HG03060 (cell line): ENCODE results near the gene HSD3B2.

Experiments
- ATAC-seq: cut with Tn5 transposase; IDR thresholded peaks from one replicate; pipeline ENCODE4 v1.9.1; 2021; ENCODE audit warnings: low read depth, moderate number of reproducible peaks; ENCODE audit not compliant: unreplicated experiment

HSD3B2 gene

DNA sequence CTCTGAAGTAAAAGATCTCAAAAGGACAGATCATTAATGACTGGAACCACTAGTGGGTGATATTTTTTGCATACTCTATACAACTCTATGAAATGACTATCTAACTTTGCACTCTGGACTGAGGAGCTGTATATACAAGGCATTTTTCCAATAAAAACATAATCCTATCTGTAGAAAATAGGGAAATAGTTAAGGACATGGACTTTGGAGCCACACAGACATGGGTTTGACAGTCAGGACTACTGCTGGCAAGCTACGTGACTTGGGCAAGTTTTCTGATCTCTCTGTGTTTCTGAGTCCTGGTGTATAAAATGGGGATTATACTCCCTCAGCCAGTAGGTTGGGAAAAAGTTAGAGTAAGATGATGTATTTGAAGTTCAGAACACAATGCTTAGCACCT, 20.9 kb upstream of the HSD3B2 start:
- no peak for ATAC-seq

DNA sequence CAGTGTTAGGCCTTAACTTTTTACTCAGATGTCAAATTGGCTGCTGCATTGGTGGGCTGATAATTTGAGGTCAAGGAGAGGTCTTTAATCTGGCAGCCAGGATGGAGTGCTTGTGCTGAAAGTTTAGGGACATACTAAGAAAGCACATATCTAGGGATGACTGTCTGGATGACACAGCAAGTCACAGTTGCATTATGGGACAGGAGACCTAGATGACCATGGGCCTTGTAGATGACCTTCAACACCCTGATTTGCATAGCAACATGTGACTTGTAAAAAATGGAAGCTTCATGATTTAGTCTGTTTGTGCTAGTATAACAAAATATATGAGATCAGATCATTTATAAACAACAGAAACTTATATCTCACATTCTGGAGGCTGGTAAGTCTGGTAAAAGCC, 18.0 kb upstream of the HSD3B2 start:
- ATAC-seq = no peak

DNA sequence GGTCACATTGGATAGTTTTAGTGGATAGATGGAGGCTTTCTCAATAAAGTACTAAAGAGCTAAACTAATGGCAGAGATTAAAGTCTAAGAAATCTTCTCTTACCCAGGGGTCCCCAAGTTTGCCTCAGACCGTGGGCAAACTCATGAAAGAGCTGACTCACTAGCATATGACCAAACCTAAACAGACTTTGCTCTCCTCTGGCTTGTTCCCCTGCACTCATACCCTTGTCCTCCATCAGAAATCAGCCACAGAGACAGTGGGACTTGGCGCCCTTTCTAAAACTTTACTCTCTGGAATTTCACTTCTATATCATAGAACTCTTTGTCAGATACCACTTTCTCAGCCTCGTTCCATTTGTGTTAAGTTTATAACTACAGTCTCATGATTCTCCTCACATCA, 17.0 kb upstream of the HSD3B2 start:
- no peak for ATAC-seq

DNA sequence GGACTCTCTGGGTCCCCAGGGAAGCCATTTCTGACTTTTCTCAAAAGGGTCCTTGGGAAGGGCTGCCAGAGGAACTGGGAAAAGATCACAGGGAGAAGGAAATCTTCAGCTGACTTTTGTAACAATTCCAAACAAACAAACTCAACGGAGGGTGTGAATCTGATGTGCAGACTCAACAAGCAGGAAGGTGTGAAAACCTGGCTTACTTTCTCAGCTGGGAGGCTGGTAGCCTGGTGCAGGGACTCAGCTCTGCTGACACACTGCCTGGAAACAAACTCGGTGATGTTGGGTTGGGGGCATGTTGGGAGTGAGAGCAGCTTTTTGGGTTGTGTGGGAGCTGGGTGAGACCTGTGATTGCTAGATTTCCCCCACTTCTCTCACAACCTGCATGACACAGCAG, 10.2 kb upstream of the HSD3B2 start:
- no peak for ATAC-seq

DNA sequence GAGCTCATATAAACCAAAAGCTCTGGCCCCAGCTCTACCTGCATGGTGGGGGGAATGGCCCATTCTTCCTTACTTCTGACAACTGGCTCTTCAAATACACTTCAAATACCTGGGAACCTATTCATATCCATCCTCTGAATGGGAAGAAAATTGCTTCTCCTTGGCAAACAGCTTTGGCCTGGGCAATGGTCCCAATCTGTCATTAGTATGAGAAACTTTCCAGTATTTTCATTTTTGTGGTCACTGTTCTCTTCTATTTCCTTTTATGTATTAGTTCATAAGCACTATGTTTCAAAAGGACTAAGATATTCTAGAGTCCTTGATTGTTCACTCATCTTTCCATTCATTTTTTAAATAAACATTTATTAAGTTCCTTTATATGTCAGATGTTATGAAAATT, 5.2 kb upstream of the HSD3B2 start:
- no peak for ATAC-seq

DNA sequence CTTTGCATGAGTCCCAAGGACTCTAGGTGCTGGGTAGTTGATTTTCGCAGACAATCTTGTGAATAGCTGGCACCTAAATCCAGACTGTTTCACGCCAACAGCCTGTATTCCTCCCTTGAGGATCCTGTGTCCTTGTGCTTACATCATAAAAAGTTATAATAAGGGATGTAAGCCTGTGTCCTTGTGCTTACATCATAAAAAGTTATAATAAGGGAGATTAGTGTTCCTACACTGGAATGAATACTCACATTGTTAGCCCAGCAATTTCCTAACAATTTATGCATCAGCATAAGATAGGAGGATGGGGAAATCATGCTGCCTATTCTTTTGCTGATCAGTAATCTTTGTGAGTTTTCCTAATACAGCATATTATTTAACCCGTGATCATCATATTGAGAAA, 4.0 kb upstream of the HSD3B2 start:
- ATAC-seq = no peak

DNA sequence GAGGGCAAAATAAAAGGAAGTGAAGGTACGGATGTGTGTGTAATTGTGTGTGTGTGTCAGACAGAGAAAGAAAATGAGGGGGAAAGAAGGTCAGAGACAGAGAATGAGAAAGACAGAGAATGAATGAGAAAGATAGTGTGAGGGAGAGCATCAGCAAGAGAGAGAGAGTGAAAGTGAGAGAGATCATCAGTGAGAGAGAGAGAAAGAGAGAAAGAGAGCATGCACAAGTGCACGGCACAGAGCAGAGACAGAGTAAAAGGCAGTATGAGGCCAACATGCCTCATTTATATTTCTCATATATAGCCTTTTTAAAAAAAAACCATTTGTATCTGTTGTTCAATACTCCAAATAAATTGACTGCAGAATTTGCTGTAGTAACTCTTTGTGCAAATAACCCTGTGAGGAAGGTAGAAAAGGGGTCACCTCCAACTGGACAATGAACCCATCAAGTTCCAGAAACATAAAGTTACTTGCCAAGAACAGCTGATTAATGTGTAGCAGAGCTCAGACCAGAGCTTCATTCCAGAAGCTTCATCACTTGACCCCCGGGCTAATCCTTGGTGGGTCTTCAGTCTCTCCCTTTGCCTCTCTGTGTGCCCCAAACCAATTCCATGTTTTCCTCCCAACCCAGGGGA, 1.2 kb downstream of the HSD3B2 start:
- no peak for ATAC-seq

DNA sequence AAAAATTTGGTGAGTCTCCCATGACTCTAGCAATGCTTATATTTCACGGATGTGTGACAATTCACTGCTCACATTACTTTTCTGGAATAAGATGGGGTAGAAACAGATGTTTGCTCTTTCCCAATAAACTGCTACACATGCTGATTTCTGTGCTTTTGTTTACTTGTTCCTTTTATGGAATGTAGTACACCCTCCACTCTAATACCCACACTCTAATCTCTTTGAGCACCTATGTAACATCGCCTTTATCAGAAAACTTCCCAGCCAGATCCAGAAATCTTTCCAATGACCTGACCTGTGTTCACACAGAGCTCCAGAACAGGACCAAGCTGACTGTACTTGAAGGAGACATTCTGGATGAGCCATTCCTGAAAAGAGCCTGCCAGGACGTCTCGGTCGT, 4.2 kb downstream of the HSD3B2 start:
- no peak for ATAC-seq

DNA sequence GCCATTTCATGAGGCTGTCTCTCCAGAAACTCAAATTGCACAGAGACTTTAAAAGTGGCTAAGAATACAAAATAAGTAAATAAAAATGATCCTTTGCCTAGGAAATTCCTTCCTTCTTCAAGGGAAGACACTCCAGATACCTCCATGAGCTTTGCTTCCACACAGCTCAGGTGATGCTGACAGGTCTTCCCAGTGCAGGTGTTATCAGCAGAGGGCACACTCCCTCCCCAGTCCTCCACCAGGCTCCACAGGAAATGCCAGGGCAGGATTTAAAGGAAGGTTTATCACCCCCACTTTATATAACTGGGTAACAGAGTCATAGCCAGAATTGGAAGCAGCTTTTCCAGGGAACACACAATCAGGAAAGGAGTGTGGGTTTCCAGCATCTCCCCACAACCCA, 5.7 kb downstream of the HSD3B2 start:
- no peak for ATAC-seq

DNA sequence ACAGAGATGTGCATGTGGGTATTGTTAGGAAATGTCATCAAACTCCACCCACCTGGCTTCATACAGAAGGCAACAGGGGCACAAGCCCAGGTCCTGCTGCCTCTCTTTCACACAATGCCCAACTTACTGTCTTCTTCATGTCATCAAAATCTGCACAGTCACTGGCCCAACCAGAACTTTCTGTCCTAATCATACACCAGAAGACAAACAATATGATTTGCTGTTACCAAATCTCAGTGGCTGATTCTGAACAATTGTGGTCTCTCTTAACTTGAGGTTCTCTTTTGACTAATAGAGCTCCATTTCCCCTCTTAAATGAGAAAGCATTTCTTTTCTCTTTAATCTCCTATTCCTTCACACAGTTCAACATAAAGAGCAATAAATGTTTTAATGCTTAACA, 7.7 kb downstream of the HSD3B2 start:
- no peak for ATAC-seq

DNA sequence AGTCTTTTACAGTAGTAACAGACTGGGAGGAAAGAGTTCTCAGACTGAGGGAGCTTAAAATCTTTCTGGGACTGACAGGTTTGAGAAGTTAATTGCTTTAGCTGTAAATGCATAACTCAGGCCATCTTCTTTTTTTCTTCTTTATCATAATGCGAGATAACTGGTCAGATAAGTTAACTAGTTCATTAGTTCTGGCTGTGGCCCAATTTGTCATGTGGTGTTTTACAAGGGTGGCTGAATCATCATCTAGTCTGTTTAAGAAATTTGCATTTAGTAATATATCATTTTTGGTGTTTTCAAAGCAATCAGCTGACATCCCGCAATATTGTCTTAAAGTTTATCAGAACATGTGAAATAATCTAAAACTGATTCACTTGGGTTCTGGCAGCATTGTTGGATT, 14.0 kb downstream of the HSD3B2 start:
- no peak for ATAC-seq

DNA sequence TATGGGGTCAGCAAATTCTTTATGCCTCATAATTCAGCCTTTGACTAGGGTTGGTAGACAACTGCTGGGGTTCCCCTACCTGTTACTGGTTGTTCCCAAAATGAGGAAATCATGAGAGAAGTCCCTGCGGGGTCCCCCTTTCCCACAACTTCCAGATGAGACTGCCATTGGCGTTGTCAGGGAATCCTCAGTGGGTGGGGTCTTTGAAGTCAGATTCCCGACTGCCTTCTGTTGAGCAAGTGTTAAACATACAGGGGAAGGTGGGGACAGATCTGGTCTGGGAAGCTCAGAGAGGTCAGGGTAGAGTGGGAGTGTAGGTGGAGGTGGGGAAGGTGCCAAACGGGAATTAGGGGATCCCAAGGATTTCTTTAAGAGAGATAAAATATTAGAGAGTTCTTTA, 14.7 kb downstream of the HSD3B2 start:
- no peak for ATAC-seq

DNA sequence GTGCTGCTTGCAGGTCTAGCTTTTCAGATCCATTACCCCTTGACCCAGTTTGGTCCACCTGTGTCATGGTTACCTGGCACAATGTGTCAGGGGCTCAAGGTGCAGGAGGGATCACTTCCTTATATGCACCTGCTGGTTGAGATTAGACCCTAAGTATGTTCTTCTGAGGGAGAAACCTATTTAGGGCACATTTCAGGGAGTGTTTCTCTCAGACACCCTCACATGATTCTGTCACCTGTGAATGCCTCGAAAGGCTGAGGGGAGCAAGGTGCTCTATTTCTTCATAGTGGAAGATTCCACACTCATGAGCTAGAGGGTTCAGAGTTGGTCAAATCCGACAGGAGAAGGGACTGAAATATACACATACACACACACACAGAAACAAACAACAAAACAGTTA, 15.5 kb downstream of the HSD3B2 start:
- ATAC-seq = no peak

DNA sequence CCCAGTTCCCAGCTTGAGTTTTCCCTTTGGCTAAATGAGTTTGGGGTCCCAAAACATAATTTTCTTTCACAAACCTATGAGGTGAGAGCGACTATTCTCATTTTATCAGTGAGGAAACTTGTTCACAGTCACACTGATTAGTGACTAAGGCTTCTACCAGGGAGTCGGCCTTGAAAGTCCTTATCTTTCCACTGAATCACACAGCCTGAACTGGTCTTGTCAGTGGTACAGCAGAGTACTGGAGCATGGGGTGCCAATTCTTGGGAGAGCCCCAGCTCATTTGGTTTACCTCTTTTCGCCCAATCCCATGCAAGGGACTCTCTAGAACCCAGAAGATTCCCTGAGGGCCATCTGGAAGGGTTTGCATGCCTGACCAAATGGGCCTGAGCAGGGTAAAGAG, 16.9 kb downstream of the HSD3B2 start:
- ATAC-seq = no peak

DNA sequence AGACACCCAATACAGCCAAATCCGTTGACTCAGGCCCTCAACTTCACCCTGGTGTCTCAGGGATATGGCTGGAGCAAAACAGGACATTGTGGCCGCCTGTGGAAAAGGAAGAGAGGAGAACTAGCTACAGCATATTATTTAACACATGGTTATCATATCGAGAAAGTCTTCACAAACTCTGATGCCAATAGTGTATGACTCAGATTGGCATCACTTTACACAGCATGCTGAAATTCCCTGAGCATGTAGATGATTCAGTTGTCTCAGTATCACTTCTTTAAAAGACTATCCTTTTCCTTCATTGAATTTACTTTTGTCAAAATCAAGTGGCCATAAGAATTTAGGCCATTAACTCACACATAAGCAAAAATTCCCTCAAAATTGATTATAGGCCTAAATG, 20.1 kb downstream of the HSD3B2 start:
- no peak for ATAC-seq

DNA sequence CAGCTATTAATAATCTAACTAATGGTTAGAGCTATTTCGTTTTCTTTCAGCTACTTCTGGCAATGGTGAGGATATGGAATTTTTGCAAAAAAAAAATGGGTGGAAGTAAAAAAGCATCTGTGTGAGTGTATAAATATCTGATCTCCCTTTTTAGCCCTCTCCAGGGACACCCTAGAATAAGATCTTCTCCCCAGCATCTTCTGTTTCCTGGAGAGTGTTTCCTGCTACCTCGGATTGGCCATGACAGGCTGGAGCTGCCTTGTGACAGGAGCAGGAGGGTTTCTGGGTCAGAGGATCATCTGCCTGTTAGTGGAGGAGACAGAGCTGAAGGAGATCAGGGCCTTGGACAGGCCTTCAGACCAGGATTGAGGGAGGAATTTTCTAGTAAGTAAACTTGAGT, 23.8 kb downstream of the HSD3B2 start:
- ATAC-seq = no peak

DNA sequence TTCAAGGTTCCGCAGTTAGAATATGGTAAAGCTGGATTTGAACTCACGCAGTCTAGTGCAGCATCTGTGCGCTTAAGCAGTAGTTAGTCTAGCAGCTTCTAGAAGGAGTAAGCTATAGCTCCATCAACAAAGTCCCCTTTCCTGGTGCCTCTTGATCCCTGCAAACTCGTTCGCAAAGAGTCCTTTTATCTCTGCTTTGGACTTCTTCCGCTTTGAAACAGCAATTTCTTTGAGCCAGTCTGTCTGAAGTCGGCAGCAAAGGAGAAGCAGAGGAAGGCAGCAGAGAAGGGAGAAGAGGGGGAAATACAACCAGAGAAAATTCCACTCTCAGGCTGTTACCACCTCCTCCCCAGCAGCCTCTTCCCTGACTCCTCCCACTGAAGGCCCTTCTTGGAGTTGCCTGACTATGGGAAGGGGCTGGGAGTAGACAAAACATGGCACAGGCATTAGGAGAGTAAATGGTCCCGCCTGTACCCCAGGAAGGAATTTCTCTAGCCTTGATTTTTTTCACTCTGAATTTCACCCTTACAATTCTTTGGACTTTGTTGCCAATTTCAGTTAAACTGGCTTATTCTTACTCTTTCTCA, 25.9 kb downstream of the HSD3B2 start:
- no peak for ATAC-seq

DNA sequence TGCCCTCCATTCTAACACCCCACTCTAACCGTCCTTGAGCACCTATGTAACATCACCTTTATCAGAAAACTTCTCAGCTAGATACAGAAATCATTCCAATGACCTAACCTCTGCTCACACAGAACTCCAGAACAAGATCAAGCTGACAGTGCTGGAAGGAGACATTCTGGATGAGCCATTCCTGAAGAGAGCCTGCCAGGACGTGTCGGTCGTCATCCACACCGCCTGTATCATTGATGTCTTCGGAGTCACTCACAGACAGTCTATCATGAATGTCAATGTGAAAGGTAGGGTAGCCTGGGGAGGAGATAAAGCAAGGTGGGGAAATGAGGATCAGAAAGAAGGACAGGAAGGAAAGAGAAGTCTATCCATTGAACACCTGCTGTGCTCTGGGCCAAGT, 27.8 kb downstream of the HSD3B2 start:
- no peak for ATAC-seq

DNA sequence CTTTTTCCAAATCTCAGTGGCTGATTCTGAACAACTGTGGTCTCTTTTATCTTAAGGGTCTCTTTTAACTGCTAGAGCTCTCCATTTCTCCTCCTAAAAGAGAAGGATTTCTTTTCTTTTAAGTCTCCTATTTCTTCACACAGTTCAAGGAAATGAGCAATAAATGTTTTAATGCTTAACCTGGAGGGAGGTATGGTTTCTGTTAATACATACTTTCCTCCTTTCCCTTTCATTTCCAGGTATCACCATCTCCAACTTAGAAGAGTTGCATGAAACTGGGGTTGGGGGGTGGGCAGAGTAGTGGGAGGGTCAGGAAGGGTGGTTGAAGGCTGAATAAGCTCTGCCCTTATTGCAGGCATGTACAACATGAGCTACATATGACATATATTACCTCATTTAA, 31.4 kb downstream of the HSD3B2 start:
- no peak for ATAC-seq

DNA sequence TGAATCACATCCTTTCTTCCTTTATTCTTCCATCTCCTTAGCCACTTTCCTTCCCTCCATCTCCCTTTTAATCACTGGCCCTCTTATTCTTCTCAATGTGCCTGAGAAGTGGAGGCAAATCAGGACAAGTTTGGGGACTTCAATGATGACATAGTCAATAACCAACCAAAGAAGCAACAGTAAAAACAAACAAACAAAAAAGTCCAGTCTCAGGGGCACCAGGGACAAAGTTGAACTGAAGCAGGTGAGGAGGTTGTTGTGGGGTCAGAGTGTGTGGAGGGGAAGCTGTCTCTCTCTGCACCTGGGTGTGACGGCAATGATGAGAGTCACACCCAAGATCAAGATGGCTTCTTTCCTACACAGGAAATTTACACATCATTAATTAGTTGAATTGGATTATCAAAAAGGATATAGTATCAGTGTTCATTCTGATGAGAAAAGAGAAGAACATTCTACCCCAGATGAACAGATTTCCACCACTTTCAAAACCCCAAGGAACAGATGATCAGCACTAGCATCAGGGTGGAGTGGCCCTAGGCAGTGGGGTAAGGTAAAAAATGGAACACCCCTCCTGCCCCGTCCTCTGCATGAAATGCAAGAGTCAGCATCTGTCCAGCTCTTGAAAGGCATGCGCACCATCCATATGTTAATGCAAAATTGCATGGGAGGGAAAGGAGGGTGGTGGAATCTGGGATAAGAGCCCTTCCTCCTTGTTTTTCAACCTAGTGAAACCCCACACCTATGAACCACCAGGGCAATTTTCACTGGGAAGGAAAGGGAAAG, 32.6 kb downstream of the HSD3B2 start:
- no peak for ATAC-seq

DNA sequence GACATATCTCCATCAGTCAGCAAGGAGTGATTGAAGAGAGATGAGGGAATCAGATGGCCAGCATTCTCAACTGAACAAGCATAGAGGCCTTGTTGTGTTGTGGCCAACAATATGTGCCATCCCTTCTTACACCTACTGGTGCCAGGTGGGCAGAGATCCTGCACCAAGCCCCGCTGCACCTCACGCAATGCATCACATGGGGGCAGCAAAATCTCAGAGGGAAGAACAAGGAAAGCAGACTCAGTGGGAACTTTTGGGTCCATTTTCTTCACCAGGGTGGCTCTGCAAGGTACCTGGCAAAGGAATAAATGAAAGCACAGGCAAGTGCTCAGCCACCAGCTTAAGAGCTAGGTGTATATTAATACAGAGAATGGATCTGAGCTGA, 33.2 kb downstream of the HSD3B2 start:
- no peak for ATAC-seq

DNA sequence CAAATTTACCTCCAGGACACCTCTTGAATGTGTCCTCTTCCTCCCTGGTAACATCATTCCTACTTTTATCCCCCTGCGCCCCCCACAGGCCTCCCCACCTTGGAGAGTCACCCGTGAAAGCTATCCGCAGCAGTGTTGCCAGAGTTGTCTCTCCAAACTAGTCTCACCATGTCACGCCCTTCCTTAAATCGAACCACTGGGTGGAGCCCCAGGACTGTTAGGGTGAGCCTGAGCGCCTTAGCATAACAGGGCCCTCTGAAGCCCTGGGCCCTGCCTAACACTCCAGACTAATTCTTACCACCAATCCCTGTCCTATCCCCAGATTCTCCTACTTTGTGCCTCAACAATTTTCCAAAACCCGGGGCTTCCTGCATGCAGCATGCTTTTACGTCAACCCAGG, 35.0 kb downstream of the HSD3B2 start:
- no peak for ATAC-seq
